ENCODE results near the gene ACTC1.
A peak's percentile ranks its signal among the peaks of the same experiment; 100 is the strongest.

ACTC1 gene

DNA sequence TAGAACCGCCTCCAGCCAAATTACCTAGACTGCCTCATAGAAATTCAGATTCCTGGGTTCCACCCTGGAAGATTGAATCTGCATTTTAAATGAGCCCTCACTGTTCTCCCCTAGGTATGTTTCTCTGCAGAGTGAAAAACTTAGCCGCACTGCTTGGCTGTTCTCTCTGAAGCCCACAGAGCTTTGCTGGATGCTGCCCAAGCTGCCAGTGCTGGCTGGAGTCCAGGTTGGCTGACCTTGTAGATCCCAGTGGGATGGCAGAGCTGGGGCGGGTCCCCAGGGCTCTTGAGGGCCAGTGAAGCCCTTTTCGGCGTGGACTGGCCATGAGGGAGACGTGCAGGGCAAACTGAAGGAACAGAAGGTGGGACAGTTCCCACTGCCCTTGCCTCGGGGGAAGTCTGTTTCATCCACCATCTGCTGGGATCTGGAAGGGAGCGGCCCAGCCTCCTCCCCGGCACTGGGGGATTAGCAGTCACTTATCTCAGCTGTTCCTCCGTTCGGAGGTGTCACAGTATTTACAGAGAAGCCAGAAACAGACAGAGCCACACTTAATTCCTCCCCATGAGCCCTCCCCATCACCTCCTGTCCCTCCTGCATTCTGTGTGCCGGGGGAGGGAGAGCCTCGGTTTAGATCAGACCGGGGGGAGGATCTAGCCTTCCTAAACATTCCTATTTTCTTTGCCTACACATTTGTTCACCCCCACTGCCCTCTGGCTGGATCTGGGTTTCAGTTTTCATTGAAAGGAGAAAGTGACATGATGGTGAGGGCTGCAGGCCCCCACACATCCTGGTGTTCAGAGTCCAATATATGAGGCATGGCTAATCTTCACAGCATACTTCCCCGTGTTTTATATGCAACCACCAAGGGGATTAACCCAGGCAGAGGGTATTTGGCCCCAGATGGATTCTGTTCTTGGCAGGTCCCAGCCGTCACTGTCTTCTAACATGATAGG is 4.1 kb upstream of the ACTC1 start:
- DNase-seq: peak; percentile 23

DNA sequence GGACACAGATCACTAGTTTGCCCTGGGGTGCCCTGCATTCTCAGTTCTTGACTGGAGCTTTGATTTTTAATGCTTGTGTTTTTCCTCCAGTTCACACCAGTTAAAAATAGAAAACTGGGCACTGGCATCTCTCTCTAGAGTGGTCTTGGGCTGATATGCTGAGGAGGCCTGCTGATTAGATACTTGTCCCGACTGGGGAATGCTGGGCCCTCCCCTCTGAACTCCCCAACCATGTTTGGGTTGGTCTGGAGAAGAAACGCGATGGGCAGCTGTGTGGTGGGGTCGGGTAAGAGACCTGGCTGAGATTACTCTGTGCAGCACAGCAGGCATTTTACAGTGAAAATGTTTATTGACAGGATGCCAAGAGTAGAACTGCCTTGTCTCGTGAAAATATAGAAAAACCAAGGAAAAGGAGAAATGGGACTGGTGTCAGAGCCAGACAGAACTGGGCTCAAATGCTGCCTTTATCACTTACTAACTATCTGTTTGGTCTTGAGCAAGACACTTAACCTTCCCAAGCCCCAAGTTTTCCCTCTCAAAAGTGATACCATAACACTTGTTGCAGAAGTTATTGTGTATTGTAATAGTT is 1.6 kb upstream of the ACTC1 start:
- DNase-seq: no peak

DNA sequence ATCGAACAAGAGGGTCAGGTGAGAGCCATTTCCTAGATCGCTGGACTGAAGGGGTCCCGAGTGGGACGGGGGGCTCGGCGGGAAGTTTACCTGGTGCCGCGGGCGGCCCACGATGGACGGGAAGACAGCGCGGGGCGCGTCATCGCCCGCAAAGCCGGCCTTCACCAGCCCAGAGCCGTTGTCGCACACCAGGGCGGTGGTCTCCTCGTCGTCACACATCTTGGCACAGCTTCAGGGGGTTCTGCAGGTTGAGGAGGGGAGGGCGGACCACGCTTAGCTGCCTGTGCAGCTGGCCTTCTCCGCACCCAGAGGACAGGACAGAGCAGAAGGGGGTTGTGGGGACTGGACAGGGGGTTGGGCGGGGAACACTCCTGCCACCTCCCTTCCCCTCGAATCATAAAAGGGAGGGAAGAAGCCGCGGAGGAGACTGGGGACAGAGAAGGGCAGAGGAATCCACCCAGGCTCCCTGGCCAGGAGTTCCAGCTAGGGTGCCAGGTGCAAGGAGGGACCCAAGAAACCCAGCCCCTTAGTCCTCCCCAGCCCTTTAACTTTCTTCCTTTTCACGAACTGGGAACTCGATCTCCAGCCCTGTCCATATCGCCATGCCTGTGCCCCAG is 651 bp downstream of the ACTC1 start:
- DNase-seq: no peak

DNA sequence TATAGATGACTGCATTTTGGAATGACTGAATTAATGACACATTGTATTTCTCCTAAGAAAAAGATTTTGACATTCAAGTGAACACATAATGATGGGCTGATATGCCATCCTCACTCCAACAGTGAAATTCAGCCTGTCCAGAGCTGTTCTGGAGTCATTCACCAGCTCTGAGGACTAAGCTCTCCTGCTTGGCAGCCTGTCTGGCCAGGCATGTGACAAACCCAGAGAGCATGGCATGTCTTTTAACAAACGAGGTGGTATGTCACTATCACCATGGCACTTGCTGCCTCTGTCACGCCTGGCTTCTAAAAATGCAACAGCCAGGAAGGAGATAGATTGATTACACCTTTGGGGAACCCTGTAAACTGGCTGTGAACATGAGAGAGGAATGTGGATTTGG is 1.4 kb downstream of the ACTC1 start:
- DNase-seq: no peak

DNA sequence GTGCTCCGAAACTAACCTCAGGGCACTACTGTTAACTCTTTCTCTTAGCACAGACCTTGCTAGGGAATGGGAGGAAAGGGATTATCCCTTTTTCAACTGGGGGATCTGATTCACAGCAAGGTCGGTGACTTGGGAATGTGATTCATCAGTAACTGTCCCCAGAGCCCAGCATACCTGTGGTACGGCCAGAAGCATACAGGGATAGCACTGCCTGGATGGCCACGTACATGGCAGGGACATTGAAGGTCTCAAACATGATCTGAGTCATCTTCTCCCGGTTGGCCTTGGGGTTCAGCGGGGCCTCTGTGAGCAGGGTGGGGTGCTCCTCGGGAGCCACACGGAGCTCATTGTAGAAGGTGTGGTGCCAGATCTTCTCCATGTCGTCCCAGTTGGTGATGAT is 2.3 kb downstream of the ACTC1 start:
- no peak for DNase-seq

DNA sequence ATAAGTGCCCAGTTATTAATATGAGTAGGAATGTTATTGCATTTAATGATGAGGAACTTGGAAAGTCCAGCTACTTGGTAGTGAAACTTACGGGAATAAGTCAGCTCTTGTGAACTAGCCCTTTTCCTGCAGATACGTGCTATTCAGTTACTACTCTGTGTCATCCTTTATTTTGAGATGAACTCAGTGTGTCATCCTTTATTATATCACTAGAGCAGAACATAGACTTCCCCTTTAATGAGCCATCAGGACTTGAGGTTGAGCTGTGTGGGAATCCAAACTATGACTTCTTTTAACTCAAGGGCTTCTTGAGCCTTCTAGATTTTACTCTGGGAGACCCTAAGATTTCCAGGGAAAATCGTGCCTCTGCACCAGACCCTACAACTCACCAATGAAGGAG is 3.6 kb downstream of the ACTC1 start:
- no peak for DNase-seq

DNA sequence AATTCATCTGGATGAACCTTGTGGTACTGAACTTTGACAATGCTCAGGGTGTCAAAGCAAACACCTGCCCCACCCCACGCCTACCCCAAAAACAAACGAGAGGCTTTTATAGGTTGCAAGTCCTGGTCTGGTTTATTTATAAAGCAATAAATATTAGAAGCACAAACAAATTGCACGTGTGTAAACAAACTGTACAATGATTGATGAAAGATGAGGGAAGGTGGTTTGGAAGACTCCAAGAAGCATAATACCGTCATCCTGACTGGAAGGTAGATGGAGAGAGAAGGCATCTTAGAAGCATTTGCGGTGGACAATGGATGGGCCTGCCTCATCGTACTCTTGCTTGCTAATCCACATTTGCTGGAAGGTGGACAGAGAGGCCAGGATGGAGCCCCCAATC is 5.2 kb downstream of the ACTC1 start:
- DNase-seq: no peak

DNA sequence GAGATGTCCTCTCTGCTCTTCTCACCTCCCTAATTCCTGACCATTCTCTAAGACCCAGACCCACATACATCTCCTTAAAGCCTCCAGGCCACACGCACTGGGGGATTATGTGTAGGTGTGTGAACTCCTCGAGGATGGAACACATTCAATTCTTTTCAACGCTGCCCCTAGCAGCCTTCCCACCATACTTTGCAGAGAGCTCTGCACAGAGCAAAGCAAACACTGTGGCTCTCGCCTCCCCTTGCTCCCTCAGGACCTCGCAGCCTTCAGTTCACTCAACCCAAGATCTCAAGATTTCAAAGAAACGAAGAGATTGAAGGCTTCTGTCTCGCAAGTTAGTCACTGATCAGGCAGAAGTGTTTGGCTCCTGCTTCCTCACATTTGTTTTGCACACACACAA is 6.0 kb downstream of the ACTC1 start:
- no peak for DNase-seq

DNA sequence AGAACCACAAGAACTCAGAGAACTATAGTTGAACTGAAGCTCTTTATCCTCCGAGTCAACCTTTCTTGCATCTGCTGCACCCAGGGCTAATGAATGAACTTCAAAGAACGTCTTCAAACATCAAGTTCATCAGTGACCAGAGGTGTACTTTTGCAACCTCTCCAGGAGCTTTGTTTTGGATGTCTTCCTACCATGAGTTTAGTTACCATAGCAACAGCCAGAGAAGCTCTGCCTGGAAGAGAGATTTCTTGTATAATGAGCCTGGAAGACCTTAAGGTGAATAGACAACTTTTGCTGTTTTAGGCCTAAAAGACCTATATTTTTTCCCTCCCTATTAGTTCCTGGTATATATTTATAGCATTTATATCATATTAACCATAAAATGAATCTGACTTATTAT is 9.1 kb downstream of the ACTC1 start:
- no peak for DNase-seq

DNA sequence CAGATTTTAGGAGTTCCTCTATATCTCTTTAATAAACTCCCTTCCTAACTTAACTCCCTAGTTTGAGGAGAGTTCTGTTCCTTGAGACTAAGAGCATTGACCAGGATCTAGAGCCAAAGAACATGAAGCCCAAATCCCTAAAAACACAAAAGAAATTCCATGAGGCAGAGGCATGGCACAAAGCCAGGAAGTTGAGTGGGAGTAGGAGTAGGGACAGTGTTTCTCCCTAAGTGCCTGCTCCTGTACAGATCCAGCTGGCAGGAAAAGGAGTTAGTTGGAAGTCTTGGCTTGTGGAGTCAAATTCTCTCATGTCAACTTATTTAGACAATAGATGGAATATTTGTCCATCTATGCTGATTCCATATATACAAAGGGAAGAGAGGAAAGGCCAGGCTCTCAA is 11.4 kb downstream of the ACTC1 start:
- no peak for DNase-seq

DNA sequence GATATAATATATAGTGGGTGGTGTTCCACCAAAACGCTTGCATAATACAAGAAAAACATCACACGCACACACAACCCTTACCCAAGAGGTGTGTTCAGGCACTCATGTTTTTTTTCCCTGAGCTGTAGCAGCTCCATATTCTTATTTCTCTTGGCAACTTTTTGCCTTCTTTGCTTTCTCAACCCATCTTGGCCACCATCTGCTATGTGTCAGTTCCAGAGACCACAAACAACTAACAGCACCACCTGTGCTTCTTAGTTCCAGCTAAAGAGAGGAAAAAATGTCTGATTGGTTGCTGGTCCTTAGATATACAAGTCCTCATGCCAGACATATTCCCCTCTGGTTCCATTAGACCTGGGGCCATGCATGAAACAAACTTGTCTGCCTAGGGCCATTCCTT is 11.9 kb downstream of the ACTC1 start:
- DNase-seq: no peak

DNA sequence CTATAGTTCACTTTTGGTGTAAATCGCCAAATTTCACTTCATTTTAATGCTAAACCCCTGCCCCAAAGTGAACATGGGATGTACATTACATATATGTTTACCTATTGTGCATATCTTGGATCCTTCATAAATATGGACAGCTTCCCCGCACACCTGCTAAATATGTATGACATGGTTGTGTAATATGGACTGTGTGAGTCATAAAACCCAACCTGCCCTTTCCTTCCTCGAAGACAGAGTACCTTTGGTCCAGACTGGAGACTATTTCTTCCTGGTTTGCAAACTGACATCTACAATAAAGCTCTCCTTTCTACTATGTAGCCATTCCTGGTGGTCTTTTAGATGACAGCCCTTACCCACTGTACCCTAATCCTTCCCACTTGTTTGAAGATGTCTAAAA is 12.4 kb downstream of the ACTC1 start:
- DNase-seq: no peak

DNA sequence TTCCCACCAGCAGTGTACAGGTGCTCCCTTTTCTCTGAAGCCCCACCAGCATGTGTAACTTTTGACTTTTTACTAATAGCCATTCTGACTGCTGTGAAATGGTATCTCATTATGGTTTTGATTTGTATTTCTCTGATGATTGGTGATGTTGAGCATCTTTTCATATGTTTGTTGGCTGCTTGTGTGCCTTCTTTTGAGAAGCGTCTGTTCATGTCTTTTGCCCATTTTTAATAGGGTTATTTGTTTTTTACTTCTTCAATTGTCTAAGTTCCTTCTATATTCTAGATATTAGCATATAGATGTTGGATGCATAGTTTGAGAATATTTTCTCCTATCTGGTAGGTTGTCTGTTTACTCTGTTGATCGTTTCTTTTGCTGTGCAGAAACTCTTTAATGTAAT is 14.6 kb downstream of the ACTC1 start:
- DNase-seq: no peak

DNA sequence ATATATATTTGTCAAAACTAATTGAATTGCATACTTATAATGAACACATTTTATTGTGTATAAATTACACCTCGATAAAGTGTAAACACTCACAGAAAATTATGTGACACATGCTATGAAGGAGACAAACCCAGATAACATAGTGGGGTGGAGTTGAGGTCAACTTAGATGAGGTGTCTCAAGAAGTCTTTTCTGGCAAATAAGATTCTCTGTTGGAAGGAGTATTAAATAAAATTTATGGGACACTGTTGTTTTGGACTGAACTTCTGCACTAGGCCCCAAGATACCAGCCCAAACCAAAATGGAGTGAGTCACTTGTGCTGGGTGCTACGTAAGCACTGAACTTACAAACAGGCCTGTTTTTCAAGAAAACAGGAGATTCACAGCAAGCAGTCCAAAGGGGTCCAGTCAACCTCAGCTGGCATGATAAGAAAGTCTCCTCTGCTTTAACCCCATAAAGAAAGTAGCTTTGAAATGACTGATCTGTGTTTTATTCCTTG is 18.7 kb downstream of the ACTC1 start:
- DNase-seq: no peak

DNA sequence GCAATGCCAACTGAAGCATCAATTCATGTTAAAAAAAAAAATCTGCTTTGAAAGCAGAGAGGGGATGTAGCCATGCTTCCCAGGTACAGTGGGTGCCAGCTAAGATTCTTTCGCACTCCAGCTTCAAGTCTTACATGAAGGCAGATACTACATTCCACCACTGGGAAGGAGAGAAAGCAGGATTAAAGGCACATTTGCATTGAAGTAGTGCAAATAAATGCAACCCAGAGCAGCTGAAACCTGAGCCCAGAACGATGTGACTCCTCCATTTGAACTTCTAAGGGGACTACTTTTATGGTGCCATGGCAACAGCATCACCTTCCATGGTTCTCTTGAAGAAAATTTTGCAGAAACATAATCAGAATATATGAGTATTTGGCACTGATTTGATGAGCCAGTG is 21.4 kb downstream of the ACTC1 start:
- DNase-seq: no peak

DNA sequence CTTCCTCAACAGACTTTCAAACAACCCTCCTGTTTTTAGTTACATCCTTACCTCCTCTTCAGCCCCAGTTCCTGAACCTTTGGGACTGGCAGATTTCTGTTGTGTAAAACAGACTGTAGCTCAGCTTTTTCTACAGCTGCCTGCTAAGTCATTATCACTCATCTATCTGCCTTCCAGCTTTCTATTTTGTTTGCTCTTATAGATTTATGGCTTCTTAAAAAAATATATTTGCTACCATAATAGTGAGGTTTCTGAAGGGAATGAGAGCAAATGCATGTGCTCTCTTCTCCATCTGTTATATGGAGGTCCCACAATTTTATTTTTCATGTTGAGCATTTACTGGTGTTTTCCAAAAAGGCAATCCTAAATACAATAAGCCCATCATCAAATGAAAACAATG is 22.3 kb downstream of the ACTC1 start:
- peak; percentile 26 for DNase-seq

DNA sequence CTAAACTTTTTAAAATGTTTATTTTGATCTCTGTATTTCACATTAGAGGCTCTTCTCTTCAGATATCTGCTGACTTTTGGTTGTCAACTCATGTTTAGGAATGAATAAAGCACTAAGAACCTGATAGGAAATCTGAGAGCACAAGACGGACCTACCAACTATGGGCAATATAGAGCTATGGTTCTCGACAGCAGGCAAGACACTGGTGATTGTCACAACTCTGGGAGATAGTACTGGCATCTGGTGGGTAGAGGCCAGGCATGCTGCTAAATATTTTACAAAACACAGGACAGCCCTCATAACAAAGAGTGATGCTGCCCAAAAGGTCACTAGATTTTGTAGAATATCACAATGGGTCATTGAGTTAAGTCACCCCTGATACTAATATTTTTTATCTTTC is 23.0 kb downstream of the ACTC1 start:
- no peak for DNase-seq

DNA sequence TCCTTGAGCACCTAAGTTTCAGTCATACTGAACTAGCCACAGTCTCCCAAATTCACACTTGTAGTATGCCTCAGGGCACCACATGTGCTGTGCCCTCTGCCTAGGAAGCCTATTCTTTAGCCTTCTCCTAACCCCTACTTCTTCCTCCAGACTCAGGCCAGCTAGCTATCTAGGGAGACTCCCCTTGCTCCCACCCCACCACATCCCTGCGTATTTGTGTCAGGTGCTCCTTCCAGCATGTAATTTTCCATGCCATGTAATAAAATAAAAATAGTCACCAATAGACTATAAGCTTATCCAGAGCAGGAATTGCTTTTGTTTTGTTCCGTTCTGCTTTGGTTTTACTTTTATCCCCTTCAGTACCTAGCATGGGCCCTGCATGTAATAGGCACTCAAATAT is 25.6 kb downstream of the ACTC1 start:
- DNase-seq: no peak

DNA sequence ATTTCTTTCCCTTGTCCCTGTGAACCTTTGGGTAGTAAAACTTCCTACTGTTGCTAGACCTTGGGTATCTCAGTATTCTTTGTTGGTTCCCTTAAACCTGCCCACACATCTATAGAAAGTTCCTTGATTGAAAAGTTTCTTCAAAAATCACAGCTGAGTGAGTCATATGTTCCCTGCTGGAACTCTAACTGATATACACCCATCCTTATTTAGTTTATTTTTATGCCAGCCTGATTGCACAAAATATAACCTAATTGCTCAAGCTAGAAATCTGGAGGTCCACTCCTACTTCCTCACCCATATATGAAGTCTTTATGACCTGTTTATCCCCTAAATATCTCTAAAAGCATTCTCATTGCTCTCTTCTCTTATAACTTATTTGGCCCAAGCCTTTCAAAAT is 26.8 kb downstream of the ACTC1 start:
- no peak for DNase-seq

DNA sequence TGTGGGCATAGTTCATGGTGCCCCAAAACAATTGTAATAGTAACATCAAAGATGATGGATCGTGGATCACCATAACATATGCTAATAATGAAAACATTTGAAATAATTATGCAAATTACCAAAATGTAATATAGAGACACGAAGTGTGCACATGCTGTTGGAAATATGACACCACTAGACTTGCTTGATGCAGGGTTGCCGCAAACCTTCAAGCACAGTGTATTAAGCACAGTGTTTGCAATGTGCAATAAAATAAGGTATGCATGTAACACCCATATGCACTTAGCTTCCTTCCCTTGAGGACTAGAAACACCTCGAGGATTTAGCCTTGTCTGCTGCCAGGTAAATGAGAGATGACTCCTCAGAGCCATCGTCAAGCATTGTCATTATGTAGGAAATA is 29.6 kb downstream of the ACTC1 start:
- DNase-seq: no peak

DNA sequence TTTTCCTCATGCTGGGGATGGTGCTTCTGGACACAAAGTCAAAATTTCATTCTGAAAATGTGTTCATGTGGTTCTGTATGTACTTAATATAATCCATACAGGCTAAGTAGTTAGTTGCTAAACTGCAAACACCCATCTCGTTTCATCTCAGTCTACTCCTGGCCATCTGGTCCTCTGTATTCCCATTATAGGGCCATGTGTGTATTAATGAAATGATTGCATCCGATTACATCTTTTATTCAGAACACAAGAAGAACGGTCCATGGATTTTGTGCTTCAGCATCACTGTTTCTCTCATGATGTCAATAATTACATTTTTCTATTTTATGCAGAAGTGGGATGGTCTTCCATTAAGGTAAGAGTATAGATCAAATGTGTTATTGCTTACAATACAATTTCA is 34.4 kb downstream of the ACTC1 start:
- no peak for DNase-seq

DNA sequence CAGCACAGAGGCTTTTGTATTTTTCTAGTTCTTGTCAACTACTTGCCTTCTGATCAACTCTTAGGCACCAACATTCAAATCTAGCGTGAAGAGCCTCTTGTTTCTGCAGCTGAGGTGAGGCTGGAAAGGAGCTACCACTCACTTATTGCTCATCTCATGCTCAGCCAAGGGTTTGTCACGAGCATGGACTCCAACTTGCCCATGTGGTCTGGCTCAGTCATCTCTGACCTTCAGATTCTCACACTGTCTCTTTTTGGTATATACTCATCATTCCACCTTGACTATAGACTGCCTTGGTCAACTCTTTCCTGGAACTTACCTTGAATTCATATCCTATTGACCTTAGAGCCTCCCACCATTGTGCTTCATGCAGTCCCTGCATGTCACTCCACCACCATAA is 35.4 kb downstream of the ACTC1 start:
- DNase-seq: no peak

DNA sequence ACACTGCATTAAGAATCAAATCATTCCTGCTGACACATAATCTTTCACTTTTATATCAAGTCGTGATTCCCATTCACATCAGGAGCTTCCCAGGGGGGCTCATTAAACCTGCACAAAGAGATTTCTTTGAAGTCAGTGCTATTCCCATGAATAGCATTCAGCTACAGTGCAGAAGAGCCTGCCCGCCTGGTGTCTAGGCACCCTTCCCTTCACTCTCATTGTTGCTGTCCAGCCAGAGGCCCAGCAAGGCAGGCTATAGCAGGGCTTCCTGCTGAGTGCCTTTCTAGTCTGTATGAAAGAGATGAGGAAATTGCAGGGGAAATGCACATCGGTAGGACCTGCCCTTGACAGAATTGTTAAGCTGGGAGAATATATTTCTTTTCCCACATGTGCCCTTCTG is 36.0 kb downstream of the ACTC1 start:
- DNase-seq: no peak

DNA sequence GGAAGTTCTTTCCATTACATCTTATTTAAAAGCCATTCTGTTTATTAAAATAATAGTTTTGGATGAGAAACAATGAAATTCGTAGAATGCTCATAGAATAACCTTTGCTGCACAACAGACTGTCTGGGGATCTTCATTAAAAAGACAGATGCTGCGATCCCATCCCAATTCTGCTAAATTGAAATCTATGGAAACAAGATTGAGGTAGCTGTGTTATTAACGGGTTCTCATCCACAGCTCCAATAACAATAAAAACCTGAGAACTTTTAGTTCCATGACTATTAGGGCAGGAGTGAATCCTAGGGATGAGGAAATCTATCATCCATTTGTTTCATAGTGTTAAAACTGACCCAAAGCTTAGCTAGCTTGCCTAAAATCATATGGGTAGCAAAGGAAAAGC is 38.1 kb downstream of the ACTC1 start:
- no peak for DNase-seq

Measured in SHP77 treated with DMSO at 0.1 percent for 48 hours (cell line).